OCI-LY3 (cell line): Measurements from ENCODE around the gene TXLNA.
A peak's percentile ranks its signal among the peaks of the same experiment; 100 is the strongest.

Experiments
- H2AFZ ChIP-seq: fragments of 200-600, 300-600 bp; shearing (Covaris generic); 2 replicates; pipeline ENCODE4 v1.6.0; 2014; ENCODE audit warnings: antibody characterized with exemption, low read depth, low read length
- H3K27ac ChIP-seq: fragments of 200-600, 300-600 bp; sonication (generic); 2 replicates; pipeline ENCODE4 v1.5.1; 2014; ENCODE audit warnings: mild to moderate bottlenecking, low read length, moderate library complexity, mixed read lengths
- H3K27me3 ChIP-seq: fragments of 200-600, 300-600 bp; sonication (generic); 2 replicates; pipeline ENCODE4 v1.6.1; 2014; ENCODE audit warnings: low read depth, low read length, mixed read lengths
- H3K36me3 ChIP-seq: fragments of 200-600, 300-600 bp; sonication (generic); replicated peaks from 2 replicates; pipeline ENCODE3; 2014; ENCODE audit warnings: low read depth, low read length, mixed read lengths
- H3K4me1 ChIP-seq: fragments of 300-600, 200-600 bp; sonication (generic); 2 replicates; pipeline ENCODE4 v1.6.1; 2014; ENCODE audit warnings: low read length, mixed read lengths
- H3K4me2 ChIP-seq: fragments of 200-600, 300-600 bp; sonication (generic); 2 replicates; pipeline ENCODE4 v1.6.1; 2014; ENCODE audit warnings: low read length, mixed read lengths
- H3K4me3 ChIP-seq: fragments of 300-600, 200-600 bp; sonication (generic); 2 replicates; pipeline ENCODE4 v1.5.1; 2014; ENCODE audit warnings: antibody characterized with exemption, mild to moderate bottlenecking, low read length, moderate library complexity
- H3K79me2 ChIP-seq: fragments of 300-600, 200-600 bp; shearing (Covaris generic); 2 replicates; pipeline ENCODE4 v1.6.1; 2014; ENCODE audit warnings: mild to moderate bottlenecking, low read length, mixed read lengths
- H3K9ac ChIP-seq: fragments of 300-600, 200-600 bp; shearing (Covaris generic); 2 replicates; pipeline ENCODE4 v1.6.0; 2014; ENCODE audit warnings: mild to moderate bottlenecking, low read length, moderate library complexity
- H3K9me3 ChIP-seq: fragments of 200-600, 300-600 bp; shearing (Covaris generic); 2 replicates; pipeline ENCODE4 v1.6.1; 2014; ENCODE audit warnings: low read length, mixed read lengths; ENCODE audit not compliant: insufficient read depth
- H4K20me1 ChIP-seq: fragments of 200-600, 300-600 bp; sonication (generic); 2 replicates; pipeline ENCODE4 v1.6.1; 2016; ENCODE audit warnings: low read length, mixed read lengths; ENCODE audit not compliant: insufficient read depth
- EZH2phosphoT487 ChIP-seq: fragments of 200-600 bp; shearing (Covaris generic); IDR thresholded peaks from 2 replicates; pipeline ENCODE4 v1.6.1; 2018; ENCODE audit warnings: antibody characterized with exemption, mixed run types, low read depth
- TF ChIP-seq, protein P1 (sequence below): fragments of 200-600, 300-600 bp; sonication (generic); IDR thresholded peaks from 2 replicates; pipeline ENCODE4 v1.5.1; 2014; ENCODE audit warnings: antibody characterized with exemption, low read length, low read depth

TXLNA gene

DNA sequence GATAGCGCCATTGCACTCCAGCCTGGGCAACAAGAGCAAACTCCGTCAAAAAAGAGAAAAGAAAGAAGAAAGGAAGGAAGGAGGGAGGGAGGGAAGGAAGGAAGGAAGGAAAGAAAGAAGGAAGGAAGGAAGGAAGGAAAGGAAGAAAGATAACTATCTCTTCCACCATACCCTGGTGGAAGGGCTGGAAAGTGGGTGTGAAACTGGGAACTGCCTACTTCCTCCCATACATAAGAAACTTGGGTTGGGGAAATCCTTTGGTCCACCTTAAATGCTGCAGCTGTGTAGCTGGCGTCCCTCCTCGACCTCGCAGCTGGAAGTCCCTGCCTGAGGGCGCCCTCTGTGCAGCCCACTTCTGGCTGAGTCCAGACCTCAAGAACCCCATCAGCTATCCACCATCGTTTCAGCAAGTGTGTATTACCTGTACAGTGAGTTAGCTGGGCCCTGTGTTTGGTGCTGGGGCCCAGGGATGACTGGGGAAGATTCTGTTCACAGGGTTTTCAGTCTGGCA, 62.9 kb downstream of the TXLNA start:
- TF ChIP-seq EZH2phosphoT487 = no peak
- TF ChIP-seq, protein P1, sequence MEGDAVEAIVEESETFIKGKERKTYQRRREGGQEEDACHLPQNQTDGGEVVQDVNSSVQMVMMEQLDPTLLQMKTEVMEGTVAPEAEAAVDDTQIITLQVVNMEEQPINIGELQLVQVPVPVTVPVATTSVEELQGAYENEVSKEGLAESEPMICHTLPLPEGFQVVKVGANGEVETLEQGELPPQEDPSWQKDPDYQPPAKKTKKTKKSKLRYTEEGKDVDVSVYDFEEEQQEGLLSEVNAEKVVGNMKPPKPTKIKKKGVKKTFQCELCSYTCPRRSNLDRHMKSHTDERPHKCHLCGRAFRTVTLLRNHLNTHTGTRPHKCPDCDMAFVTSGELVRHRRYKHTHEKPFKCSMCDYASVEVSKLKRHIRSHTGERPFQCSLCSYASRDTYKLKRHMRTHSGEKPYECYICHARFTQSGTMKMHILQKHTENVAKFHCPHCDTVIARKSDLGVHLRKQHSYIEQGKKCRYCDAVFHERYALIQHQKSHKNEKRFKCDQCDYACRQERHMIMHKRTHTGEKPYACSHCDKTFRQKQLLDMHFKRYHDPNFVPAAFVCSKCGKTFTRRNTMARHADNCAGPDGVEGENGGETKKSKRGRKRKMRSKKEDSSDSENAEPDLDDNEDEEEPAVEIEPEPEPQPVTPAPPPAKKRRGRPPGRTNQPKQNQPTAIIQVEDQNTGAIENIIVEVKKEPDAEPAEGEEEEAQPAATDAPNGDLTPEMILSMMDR = no peak
- no peak overlapping the region for H3K9ac ChIP-seq
- H3K4me2 ChIP-seq = peak overlapping the region; percentile 12; the same call in 1 of the 2 replicates

DNA sequence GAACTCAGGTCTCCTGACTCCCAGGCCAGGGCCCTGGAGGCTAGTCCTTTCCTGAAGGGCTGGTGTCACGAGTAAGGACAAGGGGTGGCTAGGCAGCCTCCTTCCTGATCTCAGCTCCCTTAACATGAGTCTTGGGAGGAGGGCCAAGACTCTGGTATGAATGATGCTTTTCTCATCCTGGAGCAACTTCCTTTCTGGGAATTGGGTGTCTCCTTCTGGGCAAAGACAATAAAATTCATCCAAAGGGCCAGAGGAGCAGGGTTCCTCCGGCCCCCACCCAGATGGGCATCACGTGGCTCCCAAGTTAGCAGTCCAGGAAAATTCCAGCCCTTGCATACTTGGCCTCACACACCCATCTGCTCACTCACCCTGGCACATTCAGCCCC, 67.4 kb downstream of the TXLNA start, which contains the start of gene FAM167B:
FAM167B (plus strand) TSS at position 335 of the 386 bp plus-strand sequence. CDS start 200 bp downstream, outside the sequence.
- TF ChIP-seq, protein P1 = no peak
- no peak for TF ChIP-seq EZH2phosphoT487
- Histone ChIP-seq H2AFZ (no peak within 1 kb of the TSS), H3K4me3 (no peak within 1 kb of the TSS), H3K4me2 (no peak within 1 kb of the TSS), H3K36me3 (no peaks in the 10 kb centered on the region), H3K27ac (no peak within 1 kb of the TSS), H3K27me3 (no peaks in the 10 kb centered on the region), H3K9ac (no peak within 1 kb of the TSS), H3K9me3 (peaks cover 16% of the 10 kb centered on the region; the same call in 1 of the 2 replicates), H3K4me1 (peaks cover 33% of the 10 kb centered on the region), H4K20me1 (no peaks in the 10 kb centered on the region), H3K79me2 (no peaks in the 10 kb centered on the region)

More for the DNA sequence above, 62.9 kb downstream of the TXLNA start:
- Histone ChIP-seq H4K20me1 (no peaks in the 10 kb centered on the region), H2AFZ (peak overlapping the region; percentile 46; the same call in 1 of the 2 replicates), H3K4me1 (peaks cover 5% of the 10 kb centered on the region), H3K4me3 (no peak overlapping the region), H3K36me3 (no peaks in the 10 kb centered on the region), H3K27me3 (no peaks in the 10 kb centered on the region), H3K79me2 (no peaks in the 10 kb centered on the region), H3K27ac (no peak overlapping the region), H3K9me3 (no peaks in the 10 kb centered on the region)

DNA sequence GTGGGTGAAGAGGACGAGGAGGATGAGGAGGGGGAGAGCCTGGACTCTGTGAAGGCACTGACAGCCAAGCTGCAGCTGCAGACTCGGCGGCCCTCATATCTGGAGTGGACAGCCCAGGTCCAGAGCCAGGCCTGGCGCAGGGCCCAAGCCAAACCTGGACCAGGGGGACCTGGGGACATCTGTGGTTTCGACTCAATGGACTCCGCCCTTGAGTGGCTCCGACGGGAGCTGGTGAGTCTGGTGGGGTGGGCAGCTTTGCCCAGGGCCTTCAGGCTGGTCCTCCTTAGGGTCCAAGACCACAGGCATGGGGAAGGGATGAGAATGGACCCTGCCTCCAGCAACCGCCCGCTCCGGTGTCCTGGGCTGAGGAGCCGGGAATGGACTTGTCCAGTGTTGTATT, 68.0 kb downstream of the TXLNA start:
- peaks cover 16% of the 10 kb centered on the region; the same call in 1 of the 2 replicates for H3K9me3 ChIP-seq
- no peak overlapping the region for H2AFZ ChIP-seq

More for the DNA sequence above, 68.0 kb downstream of the TXLNA start:
- no peak overlapping the region for H3K4me2 ChIP-seq
- TF ChIP-seq EZH2phosphoT487 = no peak
- TF ChIP-seq, protein P1 = no peak
- H3K9ac ChIP-seq = no peak overlapping the region
- H3K79me2 ChIP-seq = no peaks in the 10 kb centered on the region
- H3K4me3 ChIP-seq = no peak overlapping the region
- no peaks in the 10 kb centered on the region for H4K20me1 ChIP-seq
- peaks cover 37% of the 10 kb centered on the region for H3K4me1 ChIP-seq
- no peaks in the 10 kb centered on the region for H3K36me3 ChIP-seq
- H3K27ac ChIP-seq = no peak overlapping the region
- no peaks in the 10 kb centered on the region for H3K27me3 ChIP-seq
